GM18858 (cell line): ENCODE results near the gene TMEM132A.

Source experiments
- ATAC-seq: cut with Tn5 transposase; IDR thresholded peaks from one replicate; pipeline ENCODE4 v1.9.1; 2021; ENCODE audit not compliant: unreplicated experiment

TMEM132A gene, protein sequence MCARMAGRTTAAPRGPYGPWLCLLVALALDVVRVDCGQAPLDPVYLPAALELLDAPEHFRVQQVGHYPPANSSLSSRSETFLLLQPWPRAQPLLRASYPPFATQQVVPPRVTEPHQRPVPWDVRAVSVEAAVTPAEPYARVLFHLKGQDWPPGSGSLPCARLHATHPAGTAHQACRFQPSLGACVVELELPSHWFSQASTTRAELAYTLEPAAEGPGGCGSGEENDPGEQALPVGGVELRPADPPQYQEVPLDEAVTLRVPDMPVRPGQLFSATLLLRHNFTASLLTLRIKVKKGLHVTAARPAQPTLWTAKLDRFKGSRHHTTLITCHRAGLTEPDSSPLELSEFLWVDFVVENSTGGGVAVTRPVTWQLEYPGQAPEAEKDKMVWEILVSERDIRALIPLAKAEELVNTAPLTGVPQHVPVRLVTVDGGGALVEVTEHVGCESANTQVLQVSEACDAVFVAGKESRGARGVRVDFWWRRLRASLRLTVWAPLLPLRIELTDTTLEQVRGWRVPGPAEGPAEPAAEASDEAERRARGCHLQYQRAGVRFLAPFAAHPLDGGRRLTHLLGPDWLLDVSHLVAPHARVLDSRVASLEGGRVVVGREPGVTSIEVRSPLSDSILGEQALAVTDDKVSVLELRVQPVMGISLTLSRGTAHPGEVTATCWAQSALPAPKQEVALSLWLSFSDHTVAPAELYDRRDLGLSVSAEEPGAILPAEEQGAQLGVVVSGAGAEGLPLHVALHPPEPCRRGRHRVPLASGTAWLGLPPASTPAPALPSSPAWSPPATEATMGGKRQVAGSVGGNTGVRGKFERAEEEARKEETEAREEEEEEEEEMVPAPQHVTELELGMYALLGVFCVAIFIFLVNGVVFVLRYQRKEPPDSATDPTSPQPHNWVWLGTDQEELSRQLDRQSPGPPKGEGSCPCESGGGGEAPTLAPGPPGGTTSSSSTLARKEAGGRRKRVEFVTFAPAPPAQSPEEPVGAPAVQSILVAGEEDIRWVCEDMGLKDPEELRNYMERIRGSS

DNA sequence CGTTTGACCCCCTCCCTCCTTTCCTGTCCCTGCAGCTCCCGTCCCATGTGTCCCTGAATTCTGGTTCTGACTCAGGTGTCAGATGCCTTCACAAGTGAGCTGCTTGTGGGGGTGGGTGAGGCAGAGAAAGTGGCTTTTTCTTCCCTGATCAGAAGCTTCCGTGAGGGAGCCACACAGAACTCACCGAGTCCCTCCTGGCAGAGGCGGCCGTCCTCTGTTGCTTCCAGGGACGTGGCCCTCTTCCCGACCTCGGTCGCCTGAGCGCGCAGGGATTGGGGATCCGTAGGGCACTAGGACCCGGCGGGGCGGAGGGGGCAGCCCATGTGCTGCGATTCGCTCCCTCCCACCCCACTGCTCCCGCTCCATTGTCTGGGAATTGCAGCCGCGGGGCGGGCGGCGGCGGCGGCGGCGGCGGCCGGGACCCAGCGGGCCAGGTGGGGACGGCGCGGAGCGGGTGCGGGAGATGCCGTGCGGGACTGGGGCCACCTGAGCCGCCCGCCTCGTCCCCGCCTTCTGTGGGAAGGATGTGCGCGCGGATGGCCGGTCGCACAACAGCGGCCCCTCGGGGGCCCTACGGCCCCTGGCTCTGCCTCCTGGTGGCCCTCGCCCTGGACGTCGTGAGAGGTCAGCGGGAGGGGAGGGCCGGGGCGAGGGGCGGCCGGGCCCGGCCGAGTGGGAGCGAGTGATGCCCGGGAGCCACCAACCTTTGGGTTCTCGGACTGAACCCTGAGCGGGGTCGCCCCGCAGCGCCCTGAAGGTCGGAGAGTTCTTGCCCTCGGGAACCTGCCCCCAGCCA is at the start of gene TMEM132A:
Gene TMEM132A (plus strand): TSS at position 351 of the 796 bp plus-strand sequence. CDS start 174 bp downstream, at position 525.
- no peak for ATAC-seq

DNA sequence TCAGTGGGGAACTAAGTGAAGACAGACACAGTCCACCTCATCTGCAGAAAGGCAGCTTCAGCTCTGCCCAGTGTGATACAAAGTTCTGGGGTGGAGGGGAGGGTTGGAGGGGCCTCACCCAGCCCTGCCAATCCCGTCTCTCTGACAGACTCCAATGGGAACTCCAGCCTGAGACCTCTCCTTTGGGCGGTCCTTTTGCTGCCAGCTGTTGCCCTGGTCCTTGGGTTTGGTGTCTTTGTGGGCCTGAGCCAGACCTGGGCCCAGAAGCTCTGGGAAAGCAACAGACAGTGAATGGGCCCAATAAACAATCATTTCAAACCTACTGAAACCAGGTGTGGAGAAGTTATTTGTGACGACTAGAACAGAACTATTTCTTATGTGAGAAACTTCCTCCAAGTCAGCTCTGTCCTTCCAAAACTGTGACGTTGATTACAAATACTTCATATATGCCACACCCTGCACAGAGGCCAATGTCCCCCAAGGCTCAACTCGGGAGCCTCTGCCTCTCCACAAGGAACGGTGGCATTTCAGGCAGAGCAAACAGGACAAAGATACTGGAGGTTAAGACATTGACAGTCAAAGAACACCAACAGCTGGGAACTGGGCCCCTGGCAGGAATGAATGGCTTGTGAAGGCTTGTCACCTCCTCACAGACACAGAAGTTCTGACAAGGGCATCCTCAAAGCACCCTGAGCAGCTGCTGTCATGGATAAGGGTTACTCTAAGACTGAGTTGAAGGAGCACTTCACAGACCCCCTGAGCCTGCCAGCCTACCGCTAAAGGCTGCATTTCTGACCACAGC is 48.7 kb upstream of the TMEM132A start:
- ATAC-seq: no peak

DNA sequence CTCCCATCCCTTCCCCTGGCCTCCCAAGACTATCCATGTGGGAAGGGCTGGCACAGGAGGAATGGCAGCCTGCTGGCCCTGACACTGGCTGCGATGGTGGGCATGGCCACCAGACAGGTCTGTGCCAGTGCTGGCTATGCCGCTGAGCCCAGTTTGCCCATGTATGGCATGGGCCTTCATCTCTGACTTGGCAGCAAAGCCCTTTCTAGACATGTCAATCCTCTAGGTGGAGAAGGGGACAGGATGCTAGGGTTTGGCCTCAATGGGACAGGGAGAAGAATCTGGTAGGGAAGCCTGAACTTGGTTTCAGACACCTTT is 48.1 kb upstream of the TMEM132A start:
- no peak for ATAC-seq

DNA sequence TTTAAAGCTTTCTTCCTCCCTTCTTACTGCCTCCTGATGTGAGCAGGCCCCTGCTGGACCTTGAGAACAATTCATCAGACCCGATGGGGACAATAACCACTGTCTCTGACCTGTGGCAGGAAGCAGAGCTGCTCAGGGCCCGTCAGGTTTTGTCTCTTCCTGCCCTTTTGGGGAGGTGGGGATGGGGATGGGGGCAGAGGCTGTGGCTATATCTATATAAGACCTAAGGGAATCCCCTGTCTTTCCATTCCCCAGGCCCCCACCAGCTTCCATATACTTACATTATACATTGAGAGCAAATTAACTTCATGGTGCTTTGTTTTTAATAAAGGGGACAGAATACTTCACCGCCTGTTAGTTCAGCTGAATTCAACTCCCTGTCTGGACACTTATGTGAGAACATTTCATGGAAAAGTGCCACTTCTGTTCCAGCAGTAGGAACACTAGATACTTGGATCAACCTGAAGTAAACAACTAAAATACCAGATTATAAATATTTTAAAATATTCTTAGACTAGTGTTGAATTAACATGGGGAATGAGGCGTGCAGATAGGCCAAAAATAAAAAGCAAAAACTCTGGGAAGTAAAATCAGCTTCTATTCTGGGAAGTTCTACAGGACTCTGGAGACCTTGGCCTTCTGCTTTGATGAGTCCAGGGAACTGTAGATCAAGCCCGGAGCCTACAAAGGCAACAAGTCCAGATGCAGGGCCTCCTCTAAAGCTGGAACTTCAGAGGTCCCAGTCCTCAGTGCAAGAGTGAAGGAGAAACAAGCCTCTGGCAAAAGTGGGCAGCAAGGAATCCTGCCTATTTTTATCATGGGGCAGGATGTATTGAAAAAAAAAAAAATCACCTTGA is 45.8 kb upstream of the TMEM132A start:
- no peak for ATAC-seq

DNA sequence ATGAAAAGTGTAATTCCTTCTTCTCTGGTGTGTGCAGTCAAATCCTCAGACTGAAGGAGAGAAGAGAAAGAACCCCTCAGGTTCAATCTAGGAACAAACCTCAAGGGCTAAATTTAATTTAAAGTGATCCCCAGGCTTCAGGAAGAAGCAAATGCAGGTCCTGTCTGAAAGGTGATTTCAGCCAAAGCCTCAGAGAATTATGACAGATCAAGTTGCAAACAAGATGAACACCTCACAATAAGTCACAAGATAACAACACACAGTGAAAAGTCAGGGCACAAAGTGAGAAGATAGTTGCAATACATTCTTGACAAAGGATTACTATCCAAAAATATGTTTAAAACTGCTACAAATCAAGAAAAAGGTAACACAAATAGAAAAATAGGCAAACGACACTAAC is 45.2 kb upstream of the TMEM132A start:
- ATAC-seq: no peak

DNA sequence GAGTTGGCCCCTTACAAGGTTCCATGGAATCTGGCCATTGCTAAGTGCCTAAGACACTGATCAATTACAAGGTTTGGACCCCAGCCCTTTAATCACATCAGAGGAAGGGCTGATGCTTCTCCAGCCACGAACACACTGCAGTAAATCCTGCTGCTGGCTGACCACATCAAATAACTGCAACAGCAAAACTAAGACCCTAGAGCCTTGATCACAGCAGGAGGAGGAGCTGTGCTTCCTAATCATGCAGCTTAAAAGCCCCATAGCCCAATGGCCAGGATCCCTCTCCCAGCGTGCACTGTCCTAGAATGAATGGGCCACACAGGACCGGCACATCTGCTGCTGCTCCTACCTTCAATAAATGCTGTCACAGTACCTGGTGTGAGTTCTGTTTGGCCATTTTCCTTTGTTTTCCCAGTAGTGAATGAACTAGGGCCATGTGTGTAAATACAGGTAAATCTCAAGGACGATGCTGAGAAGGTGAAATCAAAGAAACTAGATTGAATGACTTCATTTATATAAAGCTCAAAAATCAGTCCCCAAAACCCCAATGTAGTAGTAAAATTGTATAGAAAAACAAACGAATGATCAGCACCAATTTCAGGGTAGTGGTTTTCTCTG is 44.2 kb upstream of the TMEM132A start:
- ATAC-seq: no peak

DNA sequence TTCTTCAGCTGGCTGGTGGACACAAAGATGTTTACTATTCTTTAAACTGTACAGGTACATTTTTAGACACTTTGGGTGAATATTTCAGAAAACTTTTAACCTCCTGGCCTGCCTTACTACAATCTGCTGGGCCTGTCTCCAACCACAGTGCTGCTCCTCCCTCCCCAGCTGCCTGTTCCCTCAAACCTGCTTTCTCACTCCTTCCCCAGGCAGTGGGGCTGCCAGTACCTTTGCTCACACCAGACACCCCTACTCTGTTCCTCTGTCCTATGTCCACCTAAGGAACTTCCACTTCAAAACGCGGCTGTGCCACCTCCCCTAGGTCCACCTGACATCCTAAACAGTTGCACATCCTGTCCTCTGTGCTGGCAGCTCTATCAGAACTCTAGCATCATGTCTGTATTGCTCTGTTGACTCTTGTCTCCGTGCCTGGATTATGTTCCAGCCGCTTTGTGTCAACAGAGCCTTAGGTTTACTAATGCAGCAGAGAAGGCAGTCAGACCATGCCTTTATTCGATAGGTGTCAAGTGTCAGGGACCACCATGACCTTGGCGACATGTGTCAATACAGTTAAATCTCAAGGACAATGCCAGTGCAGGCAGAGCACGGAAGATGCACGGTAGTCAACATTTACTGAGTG is 43.5 kb upstream of the TMEM132A start:
- no peak for ATAC-seq

DNA sequence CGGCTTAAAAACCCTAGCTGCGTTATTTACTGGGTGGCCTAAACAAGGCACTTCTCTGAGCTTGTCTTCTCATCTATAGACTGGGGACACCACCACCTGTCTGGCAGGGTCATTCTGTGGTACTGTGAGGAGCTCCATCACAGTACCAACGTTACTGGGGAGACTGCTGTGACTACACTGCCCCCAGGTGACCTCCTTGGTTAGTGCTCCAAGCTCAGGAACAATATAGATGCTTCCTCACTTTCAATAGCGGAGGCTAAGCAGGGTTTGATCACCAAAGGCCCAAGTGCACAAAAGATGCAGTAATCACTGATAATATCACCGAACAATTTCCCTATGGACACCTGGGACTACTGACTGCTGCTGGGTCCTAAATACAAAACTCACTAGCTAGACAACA is 36.7 kb upstream of the TMEM132A start:
- ATAC-seq: no peak

DNA sequence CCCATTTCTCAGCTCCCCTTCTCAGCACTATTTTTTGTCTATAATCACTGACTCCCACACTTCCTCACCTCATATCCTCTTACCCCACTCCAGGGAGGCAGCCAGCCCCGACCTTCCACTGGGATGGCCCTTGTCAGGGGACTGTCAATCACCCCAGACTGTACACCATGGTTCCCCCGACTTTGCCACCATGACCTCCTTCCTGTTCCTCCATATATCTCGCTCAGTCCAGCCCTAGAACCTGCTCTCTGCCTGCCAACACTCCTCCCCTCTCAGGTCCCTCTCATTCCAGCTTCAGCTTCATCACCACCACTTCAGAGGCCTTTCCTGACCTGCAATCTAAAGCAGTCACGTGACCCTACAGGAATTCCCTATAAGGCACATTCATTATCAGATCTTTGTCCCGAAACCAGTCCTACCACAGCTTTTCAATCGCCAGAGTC is 34.4 kb upstream of the TMEM132A start:
- no peak for ATAC-seq

DNA sequence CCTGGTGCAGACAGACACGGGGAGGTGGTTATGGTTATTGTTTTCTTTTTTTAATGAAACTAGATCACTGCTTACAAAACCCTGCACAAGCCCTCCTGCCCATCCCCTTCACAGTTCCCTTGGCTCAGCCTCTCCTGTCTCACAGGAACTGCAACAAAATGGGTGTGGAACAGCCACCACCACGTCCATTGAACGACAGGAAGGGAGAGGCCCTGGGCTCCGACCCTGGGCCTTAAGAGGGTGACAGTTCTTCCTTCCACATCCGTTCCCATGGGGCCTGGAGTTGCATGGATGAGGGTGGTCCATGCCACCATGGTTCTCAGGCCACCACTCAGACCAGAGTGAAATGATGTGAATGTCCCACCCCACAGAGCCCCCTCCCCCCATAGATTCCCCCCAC is 33.6 kb upstream of the TMEM132A start:
- no peak for ATAC-seq

DNA sequence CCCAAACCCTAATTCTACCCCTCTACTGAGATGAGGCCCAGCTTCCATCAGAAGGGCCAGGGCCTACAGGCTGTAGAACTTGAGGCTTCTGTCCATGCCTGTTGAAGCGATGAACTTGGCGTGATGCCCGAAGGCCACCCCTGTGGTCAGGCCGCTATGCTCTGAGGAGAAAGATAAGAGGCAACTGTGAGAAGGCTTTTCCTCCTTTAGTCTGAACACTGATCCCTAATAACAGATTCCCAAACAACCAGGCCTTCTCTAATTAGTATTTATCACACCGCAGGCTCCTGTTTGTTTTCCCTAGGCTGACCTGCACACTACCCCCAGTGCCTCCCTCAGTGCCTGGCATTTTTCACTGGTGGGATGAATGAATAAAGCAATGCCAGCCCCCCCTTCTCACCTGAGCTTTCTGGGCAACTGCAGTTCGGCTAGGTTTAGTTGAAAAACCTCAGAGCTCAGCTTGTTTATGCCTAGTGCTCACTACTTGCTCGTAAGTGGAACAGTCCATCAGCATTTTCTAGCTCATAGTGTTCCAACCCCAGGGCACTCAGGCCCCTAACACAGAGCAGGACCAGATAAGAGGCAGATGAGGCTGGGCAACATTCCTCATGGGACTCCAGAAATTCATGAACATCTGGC is 33.0 kb upstream of the TMEM132A start:
- ATAC-seq: no peak

DNA sequence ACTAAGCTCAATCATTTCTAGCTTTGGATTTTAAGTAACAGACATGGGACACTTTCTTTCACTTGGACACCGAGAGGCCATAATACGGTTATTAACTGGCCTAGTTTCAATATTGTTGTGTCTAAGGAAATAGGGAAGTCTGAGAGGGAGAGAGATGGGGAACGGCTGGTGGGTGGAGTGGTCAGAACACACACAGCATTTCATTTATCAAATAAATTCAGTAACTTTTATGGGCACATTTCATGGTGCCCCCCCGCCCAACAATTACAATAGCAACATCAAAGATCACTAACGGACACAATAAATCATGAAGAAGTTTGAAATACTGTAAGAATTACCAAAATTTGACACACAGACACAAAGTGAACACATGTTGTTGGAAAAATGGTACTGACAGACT is 28.6 kb upstream of the TMEM132A start:
- ATAC-seq: no peak

DNA sequence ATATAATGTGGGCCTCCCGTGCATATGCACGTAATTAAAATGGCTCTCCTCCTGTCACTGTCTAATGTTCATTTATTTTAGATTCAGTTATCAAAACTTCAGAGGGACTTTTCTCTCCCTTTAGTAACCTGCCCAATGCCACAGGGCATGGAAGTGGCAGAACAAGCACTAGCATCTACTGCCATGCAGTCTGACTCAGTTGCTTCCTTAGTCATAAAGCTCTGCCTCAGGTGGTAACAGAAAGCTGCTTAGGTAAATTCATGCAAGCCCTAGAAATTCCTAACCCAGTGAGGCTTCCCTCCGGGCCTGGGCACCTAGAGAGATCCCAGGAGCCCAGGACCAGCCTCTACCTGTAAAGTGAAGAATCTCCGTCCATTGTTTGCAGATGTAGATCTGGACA is 26.8 kb upstream of the TMEM132A start:
- no peak for ATAC-seq

DNA sequence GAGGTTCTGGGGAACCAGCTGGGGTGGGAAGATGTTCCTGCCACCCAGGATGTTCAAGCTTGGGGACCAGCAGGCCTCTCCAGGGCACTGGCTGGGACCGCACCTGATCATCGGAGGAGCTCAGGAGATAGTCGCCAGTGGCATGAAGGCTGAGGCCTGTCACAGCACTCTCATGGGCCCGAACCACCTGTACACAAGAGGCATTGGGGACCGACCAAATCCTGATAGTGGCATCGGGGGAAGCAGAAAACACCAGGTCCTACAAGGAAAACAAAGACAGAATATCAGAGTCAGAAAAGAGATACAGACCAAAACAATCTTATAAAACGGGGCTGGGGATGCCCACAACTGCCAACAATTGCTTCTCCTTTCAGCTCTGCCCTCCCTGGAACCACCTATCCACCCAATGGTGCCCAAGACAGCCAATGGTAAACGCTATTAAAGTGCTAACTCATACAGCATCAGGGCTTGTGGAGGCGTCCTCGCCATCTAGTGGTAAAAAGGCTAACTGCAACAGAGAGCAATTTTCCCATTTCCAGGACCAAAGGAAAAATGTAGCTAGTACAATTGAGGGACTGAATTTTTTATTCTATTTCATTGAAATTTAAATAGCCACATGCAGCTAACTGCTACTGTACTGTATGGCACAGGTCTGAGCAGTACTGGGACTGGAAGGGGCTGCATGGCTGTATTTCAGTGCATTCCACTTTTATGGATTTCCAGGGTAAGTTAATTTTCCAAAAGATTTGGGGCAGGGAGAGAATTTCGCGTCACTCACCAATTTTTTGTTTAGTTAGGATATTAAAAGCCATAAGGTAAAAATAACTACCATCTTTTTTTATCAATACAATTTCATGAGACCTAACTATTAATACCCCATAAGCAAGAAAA is 25.0 kb upstream of the TMEM132A start:
- ATAC-seq: no peak

DNA sequence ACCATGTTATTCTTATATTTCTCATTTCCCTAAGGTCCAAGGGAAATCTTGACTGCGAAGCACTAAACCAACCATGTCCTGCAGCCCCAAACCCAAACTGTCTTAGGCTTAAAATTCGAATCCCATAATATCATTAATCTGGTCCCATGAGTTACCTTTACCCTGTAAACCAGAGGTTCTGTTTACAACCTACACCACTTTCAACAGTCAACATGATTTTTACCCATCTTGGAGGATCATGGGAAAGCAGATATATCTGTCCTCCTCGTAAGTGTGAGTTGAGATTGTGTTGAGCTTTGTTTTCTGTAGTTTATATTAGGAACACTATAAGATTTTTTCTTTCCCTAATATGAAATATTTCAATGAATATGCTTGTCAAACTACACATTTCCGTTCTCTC is 24.3 kb upstream of the TMEM132A start:
- no peak for ATAC-seq

DNA sequence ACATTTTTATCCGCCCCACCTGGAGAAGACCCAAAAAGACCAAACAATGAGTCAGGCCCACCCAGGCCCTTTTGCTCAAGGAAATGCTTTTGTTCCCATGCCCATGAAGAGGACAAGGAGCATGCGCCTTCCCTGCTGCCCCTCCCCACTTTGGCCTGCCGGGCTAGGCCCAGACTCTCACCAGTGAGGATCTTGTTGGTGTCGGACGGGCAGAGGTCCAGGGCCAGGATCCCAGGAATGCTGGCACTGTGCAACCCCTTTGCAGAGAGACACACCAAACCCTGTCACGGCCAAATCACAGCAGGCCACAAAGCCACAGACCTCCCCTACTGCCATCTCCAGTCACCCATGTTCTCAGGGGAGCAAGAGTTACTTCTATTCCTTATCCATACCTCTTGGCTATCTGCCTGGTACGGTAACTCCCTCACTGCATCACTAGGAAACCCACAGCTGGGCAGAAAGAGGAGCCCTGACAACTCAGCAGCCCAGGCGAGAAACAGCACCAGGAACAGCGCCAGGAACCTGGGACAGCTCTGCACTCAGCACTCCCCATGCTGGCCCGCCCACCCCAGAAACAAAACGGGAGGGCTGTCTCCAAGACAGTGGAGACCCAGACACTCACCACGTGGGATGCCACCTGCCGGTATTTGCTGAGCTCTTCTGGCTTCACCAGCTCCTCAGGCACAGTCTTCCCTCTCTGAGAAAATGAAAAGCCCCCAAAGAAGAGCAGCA is 23.4 kb upstream of the TMEM132A start:
- ATAC-seq: no peak
